Uterus (tissue), 4 donors: ENCODE data around the gene IQCE. TPM values are rescaled to one million over a fixed set of nuclear protein-coding genes. Genes with fewer than 3 reads are reported as not detected.

ENCODE experiments used
- DNase-seq, 2 donors: peaks; one replicate each; pipeline ENCODE4 v3.0.0-alpha.2; 2019 to 2020
- H3K27ac ChIP-seq, 2 donors: fragments of 200-600 bp; sonication (generic); 1 replicate in 1 of 2; 2 replicates in 1 of 2; pipeline ENCODE4 v1.5.1; 2016 to 2018
- H3K27me3 ChIP-seq, 2 donors: fragments of 200-600 bp; sonication (generic); one replicate each; pipeline ENCODE4 v1.5.1; 2018 to 2019; ENCODE audit warnings: control low read depth in 1 of 2
- H3K36me3 ChIP-seq, 2 donors: fragments of 200-600 bp; sonication (generic); one replicate each; pipeline ENCODE4 v1.5.1; 2019; ENCODE audit warnings: control low read depth in 1 of 2
- H3K4me1 ChIP-seq, 2 donors: fragments of 200-600 bp; sonication (generic); one replicate each; pipeline ENCODE4 v1.5.1; 2018 to 2019; ENCODE audit warnings: control low read depth in 1 of 2
- H3K4me3 ChIP-seq, 2 donors: fragments of 200-600 bp; sonication (generic); 1 replicate in 1 of 2; 2 replicates in 1 of 2; pipeline ENCODE4 v1.5.1; 2018 to 2019; ENCODE audit warnings: mild to moderate bottlenecking in 1 of 2
- H3K9me3 ChIP-seq, 2 donors: fragments of 200-600 bp; sonication (generic); one replicate each; pipeline ENCODE4 v1.5.1; 2019; ENCODE audit warnings: control low read depth in 1 of 2
- POLR2A ChIP-seq, 2 donors: fragments of 450-650 bp; IDR thresholded peaks; one replicate each; pipeline ENCODE4 v1.6.1; 2016; ENCODE audit warnings: antibody characterized with exemption in 2 of 2, mild to moderate bottlenecking in 1 of 2, moderate library complexity in 1 of 2
- intact Hi-C: fragments of 100-400 bp; cut with DNase I; formaldehyde crosslinking; loops from one replicate; pipeline ENCODE4 v1.15.1; 2023; ENCODE audit warnings: low total_unique reads
- total RNA-seq, 4 donors: library from RNA; depleted of rRNA in 3 of 4; stranded (reverse); fragments of >200 nt in 3 of 4; gene quantifications; one replicate each; pipeline versions ENCODE4 v1.1.0 to v1.2.4, GENCODE V29; 2014 to 2023
- TF ChIP-seq, protein P1 (sequence below), 4 experiments: fragments of 200-600 bp in 2 of 4; fragments of 450-650 bp in 2 of 4; sonication (generic) in 2 of 4; IDR thresholded peaks; one replicate each; pipeline ENCODE4 v1.5.1; 2016 to 2019; ENCODE audit warnings: antibody characterized with exemption in 4 of 4, mild to moderate bottlenecking in 2 of 4, moderate library complexity in 1 of 4
- donor health status: DM: yes; HTN: yes; CAD: no.

Gene IQCE
- total RNA-seq, 4 donors from 2014 or later = 6.8 to 28.0 (median 16.9) TPM

GRCh38 chr7:2660359-2661095 is 101.7 kb downstream of the IQCE start:
- DNase-seq = no peak
- Histone ChIP-seq H3K4me3 (no peak overlapping the region), H3K9me3 (no peaks in the 10 kb centered on the region), H3K27ac (no peak overlapping the region), H3K4me1 (no peaks in the 10 kb centered on the region), H3K36me3 (no peaks in the 10 kb centered on the region), H3K27me3 (no peaks in the 10 kb centered on the region)
- intact Hi-C loops = no loop called here
- no peak for TF ChIP-seq POLR2A (IDR thresholded peaks at IDR 0.05)
- TF ChIP-seq, protein P1, sequence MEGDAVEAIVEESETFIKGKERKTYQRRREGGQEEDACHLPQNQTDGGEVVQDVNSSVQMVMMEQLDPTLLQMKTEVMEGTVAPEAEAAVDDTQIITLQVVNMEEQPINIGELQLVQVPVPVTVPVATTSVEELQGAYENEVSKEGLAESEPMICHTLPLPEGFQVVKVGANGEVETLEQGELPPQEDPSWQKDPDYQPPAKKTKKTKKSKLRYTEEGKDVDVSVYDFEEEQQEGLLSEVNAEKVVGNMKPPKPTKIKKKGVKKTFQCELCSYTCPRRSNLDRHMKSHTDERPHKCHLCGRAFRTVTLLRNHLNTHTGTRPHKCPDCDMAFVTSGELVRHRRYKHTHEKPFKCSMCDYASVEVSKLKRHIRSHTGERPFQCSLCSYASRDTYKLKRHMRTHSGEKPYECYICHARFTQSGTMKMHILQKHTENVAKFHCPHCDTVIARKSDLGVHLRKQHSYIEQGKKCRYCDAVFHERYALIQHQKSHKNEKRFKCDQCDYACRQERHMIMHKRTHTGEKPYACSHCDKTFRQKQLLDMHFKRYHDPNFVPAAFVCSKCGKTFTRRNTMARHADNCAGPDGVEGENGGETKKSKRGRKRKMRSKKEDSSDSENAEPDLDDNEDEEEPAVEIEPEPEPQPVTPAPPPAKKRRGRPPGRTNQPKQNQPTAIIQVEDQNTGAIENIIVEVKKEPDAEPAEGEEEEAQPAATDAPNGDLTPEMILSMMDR (IDR thresholded peaks at IDR 0.05) = no peak

GRCh38 chr7:2661096-2661449 is 102.3 kb downstream of the IQCE start:
- Histone ChIP-seq H3K4me1 (no peaks in the 10 kb centered on the region), H3K36me3 (no peaks in the 10 kb centered on the region), H3K27ac (no peak overlapping the region), H3K27me3 (no peaks in the 10 kb centered on the region), H3K4me3 (no peak overlapping the region), H3K9me3 (no peaks in the 10 kb centered on the region)
- TF ChIP-seq, protein P1 (IDR thresholded peaks at IDR 0.05) = no peak
- TF ChIP-seq POLR2A (IDR thresholded peaks at IDR 0.05) = no peak
- DNase-seq = no peak
- intact Hi-C loops = no loop called here

GRCh38 chr7:2661602-2662272 is 103.0 kb downstream of the IQCE start:
- intact Hi-C loops = no loop called here
- no peaks in the 10 kb centered on the region for H3K36me3 ChIP-seq
- no peak overlapping the region for H3K27ac ChIP-seq

GRCh38 chr7:2662273-2663120 is 103.7 kb downstream of the IQCE start:
- intact Hi-C loops = no loop called here
- DNase-seq = no peak
- Histone ChIP-seq H3K4me1 (no peaks in the 10 kb centered on the region), H3K36me3 (no peaks in the 10 kb centered on the region), H3K4me3 (no peak overlapping the region), H3K9me3 (no peaks in the 10 kb centered on the region), H3K27me3 (no peaks in the 10 kb centered on the region), H3K27ac (no peak overlapping the region)
- TF ChIP-seq POLR2A (IDR thresholded peaks at IDR 0.05) = no peak
- TF ChIP-seq, protein P1 (IDR thresholded peaks at IDR 0.05) = no peak

More at GRCh38 chr7:2661602-2662272, 103.0 kb downstream of the IQCE start:
- Histone ChIP-seq H3K4me3 (no peak overlapping the region), H3K27me3 (no peaks in the 10 kb centered on the region), H3K9me3 (no peaks in the 10 kb centered on the region), H3K4me1 (no peaks in the 10 kb centered on the region)
- TF ChIP-seq, protein P1 (IDR thresholded peaks at IDR 0.05) = no peak
- TF ChIP-seq POLR2A (IDR thresholded peaks at IDR 0.05) = no peak
- DNase-seq = no peak
